SU-DHL-6 (cell line): ENCODE measurements around the gene UNK.
A peak's percentile ranks its signal among the peaks of the same experiment; 100 is the strongest.

Experiments used
- H2AFZ ChIP-seq: fragments of 200-600 bp; sonication (generic); 2 replicates; pipeline ENCODE4 v1.6.1; 2014; ENCODE audit warnings: low read depth, mild to moderate bottlenecking, moderate library complexity, mixed read lengths, antibody characterized with exemption, low read length; ENCODE audit not compliant: severe bottlenecking
- H3F3A ChIP-seq: fragments of 200-600 bp; shearing (Covaris generic); 2 replicates; pipeline ENCODE4 v1.6.0; 2016; ENCODE audit warnings: antibody characterized with exemption, mild to moderate bottlenecking; ENCODE audit not compliant: insufficient read depth
- H3K27ac ChIP-seq: fragments of 200-600 bp; sonication (generic); 2 replicates; pipeline ENCODE4 v1.5.1; 2016; ENCODE audit warnings: low read depth, mild to moderate bottlenecking, low read length, moderate library complexity, mixed read lengths
- H3K27me3 ChIP-seq: fragments of 200-600 bp; sonication (generic), shearing (Covaris generic); 2 replicates; pipeline ENCODE4 v1.6.0; 2014; ENCODE audit warnings: mild to moderate bottlenecking, low read length
- H3K36me3 ChIP-seq: fragments of 200-600 bp; sonication (generic); 2 replicates; pipeline ENCODE4 v1.6.1; 2014; ENCODE audit warnings: mild to moderate bottlenecking, low read length, mixed read lengths
- H3K4me2 ChIP-seq: fragments of 300-600, 200-600 bp; shearing (Covaris generic), sonication (generic); 2 replicates; pipeline ENCODE4 v1.6.0; 2014; ENCODE audit warnings: low read length, low read depth, mild to moderate bottlenecking; ENCODE audit not compliant: poor library complexity, severe bottlenecking
- H3K4me3 ChIP-seq: fragments of 200-600 bp; sonication (generic); 2 replicates; pipeline ENCODE4 v1.5.1; 2014; ENCODE audit warnings: antibody characterized with exemption, low read length, mild to moderate bottlenecking, mixed read lengths; ENCODE audit not compliant: insufficient read depth, poor library complexity, severe bottlenecking
- H3K79me2 ChIP-seq: fragments of 200-600 bp; sonication (generic); 2 replicates; pipeline ENCODE4 v1.6.1; 2014; ENCODE audit warnings: mild to moderate bottlenecking, low read length, moderate library complexity; ENCODE audit not compliant: insufficient read depth
- H3K9ac ChIP-seq: fragments of 200-600 bp; sonication (generic); 2 replicates; pipeline ENCODE4 v1.7.0; 2014; ENCODE audit warnings: mild to moderate bottlenecking, low read length
- H3K9me2 ChIP-seq: fragments of 200-600 bp; sonication (generic); replicated peaks from 2 replicates; pipeline ENCODE4 v1.6.1; 2014; ENCODE audit warnings: low read length; ENCODE audit not compliant: insufficient read depth
- H3K9me3 ChIP-seq: fragments of 200-600 bp; sonication (generic); 2 replicates; pipeline ENCODE4 v1.6.1; 2014; ENCODE audit warnings: low read length, mixed read lengths; ENCODE audit not compliant: insufficient read depth
- H4K20me1 ChIP-seq: fragments of 200-600 bp; sonication (generic); 2 replicates; pipeline ENCODE4 v1.6.1; 2014; ENCODE audit warnings: low read depth, mild to moderate bottlenecking, antibody characterized with exemption, low read length, moderate library complexity, mixed read lengths
- EZH2phosphoT487 ChIP-seq: fragments of 200-600 bp; sonication (generic), shearing (Covaris generic); conservative IDR thresholded peaks from 2 replicates; pipeline ENCODE4 v1.6.1; 2018; ENCODE audit warnings: mild to moderate bottlenecking, antibody characterized with exemption, low read length, moderate library complexity, mixed read lengths
- TF ChIP-seq, protein P1 (sequence below): fragments of 200-600 bp; sonication (generic); IDR thresholded peaks from one replicate; pipeline ENCODE4 v1.5.1; 2017; ENCODE audit warnings: antibody characterized with exemption, mild to moderate bottlenecking, low read length, moderate library complexity; ENCODE audit not compliant: insufficient read depth, poor library complexity, severe bottlenecking

The UNK gene

DNA sequence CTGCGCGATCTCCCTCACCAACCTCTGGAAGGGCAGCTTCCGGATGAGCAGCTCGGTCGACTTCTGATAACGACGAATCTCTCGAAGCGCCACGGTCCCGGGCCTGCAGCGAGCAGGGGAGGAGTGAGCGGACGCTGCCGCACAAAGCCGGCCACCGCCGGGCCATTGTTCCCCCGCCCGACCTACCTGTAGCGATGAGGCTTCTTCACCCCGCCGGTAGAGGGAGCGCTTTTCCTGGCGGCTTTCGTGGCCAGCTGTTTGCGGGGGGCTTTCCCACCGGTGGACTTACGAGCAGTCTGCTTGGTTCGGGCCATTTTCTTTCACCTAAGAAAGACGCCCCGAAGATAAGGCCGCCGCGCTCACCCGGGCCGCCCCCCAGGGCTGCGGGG lies 5.8 kb upstream of the UNK start:
- peaks cover 20% of the 10 kb centered on the region for H4K20me1 ChIP-seq
- peaks cover 22% of the 10 kb centered on the region for H3K79me2 ChIP-seq
- H3K36me3 ChIP-seq, result peaks cover 18% of the 10 kb centered on the region
- no peak overlapping the region for H2AFZ ChIP-seq
- H3K9me3 ChIP-seq, result 0 out of 2 replicates have a peak, but pooled peaks cover 3% of the 10 kb centered on the region
- TF ChIP-seq, protein P1, sequence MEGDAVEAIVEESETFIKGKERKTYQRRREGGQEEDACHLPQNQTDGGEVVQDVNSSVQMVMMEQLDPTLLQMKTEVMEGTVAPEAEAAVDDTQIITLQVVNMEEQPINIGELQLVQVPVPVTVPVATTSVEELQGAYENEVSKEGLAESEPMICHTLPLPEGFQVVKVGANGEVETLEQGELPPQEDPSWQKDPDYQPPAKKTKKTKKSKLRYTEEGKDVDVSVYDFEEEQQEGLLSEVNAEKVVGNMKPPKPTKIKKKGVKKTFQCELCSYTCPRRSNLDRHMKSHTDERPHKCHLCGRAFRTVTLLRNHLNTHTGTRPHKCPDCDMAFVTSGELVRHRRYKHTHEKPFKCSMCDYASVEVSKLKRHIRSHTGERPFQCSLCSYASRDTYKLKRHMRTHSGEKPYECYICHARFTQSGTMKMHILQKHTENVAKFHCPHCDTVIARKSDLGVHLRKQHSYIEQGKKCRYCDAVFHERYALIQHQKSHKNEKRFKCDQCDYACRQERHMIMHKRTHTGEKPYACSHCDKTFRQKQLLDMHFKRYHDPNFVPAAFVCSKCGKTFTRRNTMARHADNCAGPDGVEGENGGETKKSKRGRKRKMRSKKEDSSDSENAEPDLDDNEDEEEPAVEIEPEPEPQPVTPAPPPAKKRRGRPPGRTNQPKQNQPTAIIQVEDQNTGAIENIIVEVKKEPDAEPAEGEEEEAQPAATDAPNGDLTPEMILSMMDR, result peak; percentile 61
- no peak for TF ChIP-seq EZH2phosphoT487
- H3F3A ChIP-seq, result peaks cover 56% of the 10 kb centered on the region
- H3K27ac ChIP-seq, result peak overlapping the region; percentile 74
- peak overlapping the region; percentile 92 for H3K9ac ChIP-seq
- peak overlapping the region; percentile 70 for H3K4me2 ChIP-seq
- no peaks in the 10 kb centered on the region for H3K9me2 ChIP-seq
- no peaks in the 10 kb centered on the region for H3K27me3 ChIP-seq
- H3K4me3 ChIP-seq, result peak overlapping the region; percentile 73

DNA sequence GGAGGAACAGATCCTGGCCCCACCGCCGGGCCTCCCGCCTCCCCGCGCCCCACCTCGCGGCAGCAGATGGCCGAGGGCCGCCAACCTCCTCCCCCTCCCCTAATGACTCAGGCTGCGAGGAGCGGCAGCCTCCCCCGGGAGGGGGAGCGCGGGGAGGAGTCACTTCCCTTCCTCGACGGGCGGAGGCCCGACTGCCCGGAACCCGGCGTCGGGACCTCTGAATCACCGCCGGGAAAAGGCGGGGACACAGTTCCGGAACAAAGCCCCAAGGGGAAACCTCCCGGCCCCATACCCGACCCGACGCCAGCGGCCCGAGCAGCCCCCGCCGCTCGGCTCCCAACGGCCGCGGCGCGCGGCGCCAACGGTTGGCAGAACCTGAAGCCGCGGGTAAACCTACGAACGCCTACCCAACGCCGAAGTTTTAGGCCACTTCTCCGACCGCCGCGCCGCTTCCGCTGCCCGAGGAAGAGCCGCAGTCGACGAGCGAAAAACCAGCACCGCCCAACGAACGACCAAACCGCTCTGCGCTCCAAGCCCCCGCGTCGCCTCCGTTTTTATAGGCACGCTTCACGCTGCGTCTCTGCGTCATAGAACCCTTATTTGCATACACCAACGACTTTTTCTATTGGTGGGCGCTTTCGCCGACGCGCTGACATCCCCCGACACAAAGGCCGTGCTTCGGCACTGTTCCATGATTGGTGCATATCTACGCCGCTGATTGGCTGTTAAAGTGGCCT lies 5.2 kb upstream of the UNK start:
- Histone ChIP-seq H3K27me3 (no peaks in the 10 kb centered on the region), H3K27ac (peak overlapping the region; percentile 74), H3K79me2 (peaks cover 22% of the 10 kb centered on the region), H3K4me3 (peak overlapping the region; percentile 73), H3K9ac (peak overlapping the region; percentile 92), H2AFZ (no peak overlapping the region), H3K4me2 (peak overlapping the region; percentile 70), H3F3A (peaks cover 61% of the 10 kb centered on the region), H3K9me2 (no peaks in the 10 kb centered on the region), H4K20me1 (peaks cover 20% of the 10 kb centered on the region), H3K9me3 (0 out of 2 replicates have a peak, but pooled peaks cover 3% of the 10 kb centered on the region), H3K36me3 (peaks cover 18% of the 10 kb centered on the region)
- TF ChIP-seq EZH2phosphoT487, result no peak
- TF ChIP-seq, protein P1, result no peak

DNA sequence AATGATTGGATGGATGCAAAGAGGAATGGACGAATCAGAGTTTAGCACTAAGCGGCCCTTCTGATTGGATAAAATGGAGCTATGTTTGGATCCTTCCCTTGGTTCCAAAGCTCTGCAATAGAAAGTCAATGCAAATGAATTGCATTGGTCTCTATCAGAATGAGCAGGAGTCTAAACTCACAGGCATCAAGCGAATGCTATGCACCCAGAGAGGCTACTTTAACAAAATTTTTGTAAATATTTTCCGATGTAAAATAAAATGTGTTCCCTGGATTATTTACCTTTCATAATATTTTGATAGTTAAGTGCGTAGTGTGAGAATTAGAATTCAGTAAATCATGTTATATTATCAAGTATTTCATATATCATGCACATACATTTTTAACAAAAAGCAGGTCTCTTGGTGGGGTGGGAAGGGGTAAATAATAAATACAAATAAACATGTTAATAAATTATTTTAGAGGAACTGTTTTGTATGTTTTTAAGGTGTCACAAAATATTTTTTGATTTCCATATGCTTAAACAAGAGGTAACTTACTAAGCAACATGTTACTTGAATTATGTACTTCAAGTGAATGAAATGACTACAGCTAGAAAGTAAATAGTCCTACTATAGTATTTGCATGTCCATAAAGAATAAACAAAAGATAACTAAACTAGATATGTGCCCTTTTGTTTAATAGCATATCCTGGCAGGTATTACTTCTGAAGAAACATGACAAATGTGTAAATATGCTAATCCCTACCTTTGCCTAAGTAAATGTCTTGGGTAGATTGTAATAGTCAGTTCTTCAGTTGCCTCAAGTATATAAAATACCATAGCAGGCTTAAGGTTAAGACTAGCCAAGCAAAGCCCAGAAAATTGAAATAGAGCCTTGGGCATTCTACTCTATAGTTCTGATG lies 4.4 kb upstream of the UNK start:
- H3K9me2 ChIP-seq, result no peaks in the 10 kb centered on the region
- H2AFZ ChIP-seq, result no peak overlapping the region
- H3K36me3 ChIP-seq, result peaks cover 18% of the 10 kb centered on the region
- H3K9ac ChIP-seq, result no peak overlapping the region
- H3K27me3 ChIP-seq, result no peaks in the 10 kb centered on the region
- 0 out of 2 replicates have a peak, but pooled peaks cover 3% of the 10 kb centered on the region for H3K9me3 ChIP-seq
- H3K4me2 ChIP-seq, result peak overlapping the region; percentile 48
- peak overlapping the region; percentile 49; the same call in 1 of the 2 replicates for H3K27ac ChIP-seq
- H3K79me2 ChIP-seq, result peaks cover 25% of the 10 kb centered on the region
- H3K4me3 ChIP-seq, result peak overlapping the region; percentile 20
- TF ChIP-seq, protein P1, result no peak
- no peak for TF ChIP-seq EZH2phosphoT487
- H4K20me1 ChIP-seq, result peaks cover 20% of the 10 kb centered on the region
- H3F3A ChIP-seq, result peaks cover 63% of the 10 kb centered on the region
